ENCODE results near the gene RNF6.
A peak's percentile ranks its signal among the peaks of the same experiment; 100 is the strongest.

RNF6 gene

DNA sequence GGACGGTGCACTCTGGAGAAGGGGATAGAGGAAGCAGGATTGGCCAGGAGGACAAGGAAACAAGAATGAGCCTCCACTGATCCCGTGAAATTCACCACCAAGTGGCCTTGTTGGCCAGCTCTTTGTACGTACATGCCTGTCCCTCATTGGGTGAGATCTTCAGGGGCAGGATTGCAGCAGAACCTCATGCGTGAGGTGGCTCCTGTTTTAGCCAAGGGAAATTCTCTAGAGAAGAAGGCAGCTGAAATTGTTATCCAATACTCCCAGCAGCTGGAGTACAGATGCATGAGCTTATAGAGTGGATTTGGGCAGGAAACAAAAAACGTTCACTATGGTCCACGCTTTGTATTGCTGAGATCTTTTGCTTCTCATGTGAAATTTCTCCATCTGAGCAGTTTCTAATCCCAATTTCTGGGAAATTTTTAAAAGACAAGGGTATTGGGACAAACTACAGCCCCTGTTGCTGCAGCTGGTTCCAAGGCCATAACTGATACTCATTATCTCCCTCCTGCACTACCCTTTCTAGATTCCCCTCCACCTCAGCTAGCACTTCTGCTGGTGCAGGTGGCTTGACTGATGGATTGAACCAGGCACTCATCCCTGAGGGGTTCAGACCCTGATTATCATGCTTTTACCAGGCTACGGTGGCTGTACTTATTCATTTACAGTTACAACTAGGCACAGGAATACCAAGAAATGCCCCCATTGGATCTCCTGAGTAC is 3.9 kb upstream of the RNF6 start:
- DNase-seq = no peak

DNA sequence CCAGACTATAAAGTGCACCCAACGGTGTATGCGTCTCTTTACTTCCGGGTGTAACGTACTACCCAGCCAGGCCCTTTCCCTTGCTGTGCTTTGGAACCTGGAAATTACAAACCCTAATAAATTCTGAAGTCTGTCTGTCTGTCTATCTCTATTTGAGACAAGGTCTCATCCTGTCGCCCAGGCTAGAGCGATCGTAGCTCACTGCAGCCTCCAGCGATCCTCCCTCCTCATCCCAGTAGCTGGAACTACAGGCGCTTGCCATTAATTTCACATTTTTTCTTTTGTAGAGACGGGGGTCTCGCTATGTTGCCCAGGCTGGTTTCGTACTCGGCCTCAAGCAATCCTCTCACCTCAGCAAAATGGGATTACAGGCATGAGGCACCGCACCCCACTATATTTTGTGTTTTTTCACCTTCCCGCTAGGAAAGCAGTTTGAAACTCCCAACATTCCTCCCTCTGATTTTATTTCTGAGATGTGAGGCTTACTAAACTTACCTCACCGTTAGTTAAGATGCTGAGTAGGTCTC is 469 bp upstream of the RNF6 start:
- no peak for DNase-seq

DNA sequence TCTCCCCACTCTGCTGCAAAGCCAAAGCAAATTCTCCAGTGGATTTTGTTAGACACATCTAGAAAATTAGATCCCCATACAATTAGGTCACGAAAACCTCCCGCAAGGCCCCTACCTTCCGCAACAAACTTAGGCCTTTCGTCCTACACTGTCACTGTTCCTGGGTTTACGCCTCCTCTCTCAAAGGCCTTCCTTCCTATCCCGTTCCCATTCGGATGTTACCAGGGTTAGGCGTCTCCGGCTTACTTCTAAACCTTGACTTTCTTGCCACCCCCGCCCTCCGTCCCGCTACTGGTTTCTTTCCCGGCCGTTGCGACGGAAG is 754 bp downstream of the RNF6 start:
- no peak for DNase-seq

DNA sequence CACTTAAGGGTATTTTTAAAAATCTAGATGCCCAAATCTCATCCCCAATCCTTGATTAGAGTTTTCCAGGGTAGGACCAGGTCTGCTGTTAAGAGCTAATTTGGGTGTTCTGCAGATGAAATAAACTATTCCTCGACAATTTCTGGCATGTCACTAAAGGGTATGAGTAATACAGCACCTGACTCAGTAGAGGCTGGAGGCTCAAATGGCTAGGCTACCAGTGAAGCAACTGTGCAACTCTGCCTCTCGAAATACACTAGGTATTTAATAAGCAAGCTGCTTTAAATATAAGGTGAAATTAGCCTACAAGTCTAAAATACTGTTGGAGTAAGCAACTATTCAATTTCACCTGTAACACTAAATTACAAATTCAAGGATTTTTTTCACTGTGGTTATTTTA is 1.5 kb downstream of the RNF6 start:
- no peak for DNase-seq

DNA sequence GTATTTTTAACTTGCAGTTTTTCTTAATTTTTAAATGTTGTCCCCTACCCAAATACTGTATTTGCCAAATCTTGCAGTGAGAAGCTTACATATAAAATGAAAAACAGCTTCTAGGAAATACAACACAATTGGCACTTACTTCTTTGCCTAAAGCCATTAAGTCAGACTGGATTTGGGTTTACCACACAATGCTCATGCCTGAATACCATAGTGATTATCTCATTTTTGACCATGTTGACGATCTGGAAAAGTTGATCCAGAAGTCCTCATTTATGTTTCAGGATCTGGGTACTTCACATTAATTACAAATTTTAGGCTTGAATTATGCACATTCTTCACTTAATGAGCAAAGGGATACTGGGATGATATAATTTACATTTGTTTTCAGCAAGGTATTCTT is 2.4 kb downstream of the RNF6 start:
- no peak for DNase-seq

DNA sequence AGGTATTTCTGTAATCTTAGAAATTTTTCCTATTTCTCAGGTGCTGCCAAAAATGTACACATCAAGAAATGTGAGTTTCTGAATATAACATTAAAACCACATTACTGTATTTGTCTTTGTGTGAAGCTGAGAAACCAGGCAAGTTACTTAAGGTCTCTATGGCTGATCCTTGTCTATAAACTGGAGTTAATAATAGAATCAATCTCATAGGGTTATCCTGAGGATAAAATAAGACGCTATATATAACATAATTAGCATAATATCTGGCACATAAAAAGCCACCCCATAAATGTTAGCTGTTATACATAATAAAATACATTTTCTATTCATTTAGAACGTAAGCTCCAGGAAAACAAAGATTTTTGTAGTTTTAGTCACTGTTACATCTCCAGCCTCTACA is 6.1 kb downstream of the RNF6 start:
- DNase-seq = no peak

GRCh38 chr13:26213982-26214381 is 8.1 kb downstream of the RNF6 start:
- no peak for DNase-seq

GRCh38 chr13:26213345-26213744 is 8.8 kb downstream of the RNF6 start:
- no peak for DNase-seq

DNA sequence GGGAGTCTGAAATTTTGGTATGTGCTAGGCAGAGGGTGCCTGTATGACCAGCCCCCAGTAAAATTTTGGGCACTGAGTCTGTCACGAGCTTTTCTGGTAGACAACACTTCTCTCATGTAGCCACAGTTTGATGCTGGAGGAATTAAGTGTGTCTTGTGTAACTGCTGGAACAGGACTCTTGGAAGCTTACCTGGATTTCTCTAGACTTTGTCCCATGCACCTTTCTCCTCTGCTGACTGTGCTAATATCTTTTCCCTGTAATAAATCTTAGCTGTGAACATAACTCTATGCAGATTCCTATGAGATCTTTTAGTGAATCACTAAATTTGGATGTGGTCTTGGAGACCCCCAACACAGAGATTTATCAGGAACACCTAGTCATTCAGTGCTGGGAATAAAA is 13.8 kb downstream of the RNF6 start:
- DNase-seq = no peak

GRCh38 chr13:26202365-26202972 is 19.6 kb downstream of the RNF6 start:
- DNase-seq = no peak

DNA sequence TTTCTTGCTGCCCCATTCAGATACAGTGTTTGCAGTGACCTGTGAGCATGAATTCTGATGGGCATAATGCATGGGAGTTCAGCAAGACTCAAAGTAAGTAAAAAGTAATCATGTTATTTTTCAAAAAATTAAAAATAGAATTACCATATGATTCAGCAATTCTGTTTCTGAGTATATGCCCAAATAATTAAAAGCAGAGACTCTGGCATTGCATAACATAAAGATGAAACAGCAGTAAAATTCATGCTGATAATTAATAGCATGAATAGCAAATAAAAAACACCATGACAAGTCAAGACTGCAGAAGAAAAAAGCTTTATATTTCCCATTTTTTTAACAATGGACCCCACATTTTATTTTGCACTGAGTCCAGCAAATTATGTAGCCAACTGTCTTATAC is 21.3 kb downstream of the RNF6 start:
- DNase-seq = no peak

DNA sequence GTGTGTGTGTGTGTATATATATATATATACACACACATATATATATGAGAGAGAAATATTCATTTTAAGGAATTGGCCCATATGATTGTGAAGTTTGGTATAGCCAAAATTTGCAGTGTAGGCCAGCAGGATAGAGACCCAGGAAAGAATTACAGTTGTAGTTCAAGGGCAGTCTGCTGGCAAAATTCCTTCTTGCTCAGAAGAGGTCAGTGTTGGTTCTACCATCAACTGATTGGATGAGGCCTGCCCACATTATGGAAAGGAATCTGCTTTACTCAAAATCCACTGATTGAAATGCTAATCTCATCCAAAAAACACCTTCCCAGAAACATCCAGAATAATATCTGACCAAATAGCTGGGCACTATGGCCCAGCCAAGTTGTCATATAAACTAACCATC is 24.0 kb downstream of the RNF6 start:
- DNase-seq = no peak

DNA sequence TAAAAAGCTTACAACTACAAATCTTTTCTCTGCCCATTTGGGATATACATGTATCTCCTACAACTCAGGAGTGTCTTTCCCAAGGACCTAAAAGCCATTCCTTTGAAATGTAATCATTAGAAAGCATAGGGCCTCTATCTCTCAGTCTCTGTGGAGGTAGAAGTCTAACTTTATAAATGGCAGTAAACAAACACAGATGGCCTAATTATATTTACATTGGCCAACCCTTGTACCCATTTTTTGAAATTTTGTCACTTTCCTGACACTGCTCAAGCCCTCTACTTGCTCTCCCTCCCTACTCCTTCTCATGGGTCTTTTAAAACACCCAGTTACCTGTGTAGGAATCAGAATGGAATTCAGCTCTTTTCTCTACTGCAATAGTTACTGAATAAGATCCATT is 24.8 kb downstream of the RNF6 start:
- no peak for DNase-seq

GRCh38 chr13:26186995-26187394 is 35.1 kb downstream of the RNF6 start:
- no peak for DNase-seq

- DNase-seq = peak; percentile 89
These were observed 35.8 kb downstream of the RNF6 start for GRCh38 chr13:26186118-26186870.

GRCh38 chr13:26185720-26186117 is 36.4 kb downstream of the RNF6 start:
- no peak for DNase-seq

DNA sequence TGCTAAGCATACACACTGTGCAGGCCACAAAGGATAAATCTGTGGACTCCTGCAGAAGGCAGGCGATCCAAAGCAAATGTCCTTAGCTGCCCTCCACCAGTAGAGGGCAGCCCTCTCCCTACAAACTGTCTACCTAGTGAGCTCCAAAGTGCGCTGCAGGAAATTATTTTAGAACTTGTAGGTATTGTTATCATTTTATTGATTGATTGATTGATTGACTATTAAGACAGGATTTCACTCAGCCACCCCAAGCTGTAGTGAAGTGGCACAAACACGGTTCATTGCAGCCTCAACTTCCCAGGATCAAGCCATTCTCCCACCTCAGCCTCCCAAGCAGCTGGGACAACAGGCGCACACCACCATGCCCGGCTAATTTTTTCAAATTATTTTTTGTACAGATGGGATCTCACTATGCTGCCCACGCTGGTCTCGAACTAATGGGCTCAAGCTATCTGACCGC is 37.3 kb downstream of the RNF6 start:
- DNase-seq = peak; percentile 77

GRCh38 chr13:26183416-26183815 is 38.7 kb downstream of the RNF6 start:
- no peak for DNase-seq

- no peak for DNase-seq
These were observed 42.8 kb downstream of the RNF6 start for GRCh38 chr13:26179344-26179743.

- DNase-seq = no peak
These were observed 53.3 kb downstream of the RNF6 start for GRCh38 chr13:26168835-26169234.

GRCh38 chr13:26168237-26168814 is 53.8 kb downstream of the RNF6 start:
- no peak for DNase-seq

GRCh38 chr13:26163812-26164211 is 58.3 kb downstream of the RNF6 start:
- no peak for DNase-seq
